Measurements from ENCODE around the gene EXOSC3. TPM values are rescaled to one million over a fixed set of nuclear protein-coding genes. Genes with fewer than 3 reads are reported as not detected.
"Not testable (repeated sequence)": the region's sequence is repeated elsewhere in the genome, so short reads cannot be mapped to it uniquely, and the experiment has no call there.

EXOSC3 gene
- total and polyA plus RNA-seq, 10 of the 15 experiments (the other 5 are each of a cell fraction or from before 2014, with no cell fraction given), result 8.2 to 161 (median 61.4) TPM

DNA sequence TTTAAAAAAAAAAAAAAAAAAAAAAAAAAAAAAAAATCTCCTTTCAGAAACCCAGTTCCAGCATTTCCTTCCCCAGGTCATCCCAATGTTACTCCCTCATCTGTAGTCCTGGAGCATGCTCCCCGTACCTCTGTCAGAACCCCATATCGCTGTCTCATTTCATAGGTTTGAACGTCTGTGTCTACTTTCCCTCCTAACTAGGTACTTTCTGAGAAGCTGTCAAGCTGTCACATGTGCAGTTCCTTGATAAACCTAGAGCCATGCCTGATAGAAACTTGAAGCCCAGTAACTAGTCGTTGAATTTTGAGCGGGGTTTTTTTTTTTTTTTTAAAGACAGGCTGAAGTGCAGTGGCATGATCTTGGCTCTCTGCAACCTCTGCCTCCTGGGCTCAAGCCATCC is 15.6 kb downstream of the EXOSC3 start (continued):
- TF ChIP-seq, protein P1, sequence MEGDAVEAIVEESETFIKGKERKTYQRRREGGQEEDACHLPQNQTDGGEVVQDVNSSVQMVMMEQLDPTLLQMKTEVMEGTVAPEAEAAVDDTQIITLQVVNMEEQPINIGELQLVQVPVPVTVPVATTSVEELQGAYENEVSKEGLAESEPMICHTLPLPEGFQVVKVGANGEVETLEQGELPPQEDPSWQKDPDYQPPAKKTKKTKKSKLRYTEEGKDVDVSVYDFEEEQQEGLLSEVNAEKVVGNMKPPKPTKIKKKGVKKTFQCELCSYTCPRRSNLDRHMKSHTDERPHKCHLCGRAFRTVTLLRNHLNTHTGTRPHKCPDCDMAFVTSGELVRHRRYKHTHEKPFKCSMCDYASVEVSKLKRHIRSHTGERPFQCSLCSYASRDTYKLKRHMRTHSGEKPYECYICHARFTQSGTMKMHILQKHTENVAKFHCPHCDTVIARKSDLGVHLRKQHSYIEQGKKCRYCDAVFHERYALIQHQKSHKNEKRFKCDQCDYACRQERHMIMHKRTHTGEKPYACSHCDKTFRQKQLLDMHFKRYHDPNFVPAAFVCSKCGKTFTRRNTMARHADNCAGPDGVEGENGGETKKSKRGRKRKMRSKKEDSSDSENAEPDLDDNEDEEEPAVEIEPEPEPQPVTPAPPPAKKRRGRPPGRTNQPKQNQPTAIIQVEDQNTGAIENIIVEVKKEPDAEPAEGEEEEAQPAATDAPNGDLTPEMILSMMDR (IDR thresholded peaks at IDR 0.05 in 2 of 3, conservative IDR thresholded peaks at IDR 0.05 in 1 of 3; ENCODE audit: control insufficient read depth in 2 of 3, extremely low read depth in 1 of 3, insufficient read depth in 1 of 3, low read depth in 3 of 3, low read length in 3 of 3), result no peak
- TF ChIP-seq IKZF2 (IDR thresholded peaks at IDR 0.05) (no peak), HDAC2 (IDR thresholded peaks at IDR 0.05) (no peak), KDM1A (IDR thresholded peaks at IDR 0.05; ENCODE audit: borderline replicate concordance) (no peak), SMAD1 (IDR thresholded peaks at IDR 0.05; ENCODE audit: low read depth, partially characterized antibody) (no peak), SPI1 (IDR thresholded peaks at IDR 0.05; ENCODE audit: borderline replicate concordance, insufficient read depth, low read depth, low read length) (no peak), EGR1 (IDR thresholded peaks at IDR 0.05; ENCODE audit: borderline replicate concordance in 1 of 2, low read depth in 2 of 2, low read length in 2 of 2) (no peak), STAT1 (conservative IDR thresholded peaks at IDR 0.05) (no peak), SRF (IDR thresholded peaks at IDR 0.05; ENCODE audit: low read depth in 2 of 2, low read length in 2 of 2) (no peak)
- TF ChIP-seq, protein P2, sequence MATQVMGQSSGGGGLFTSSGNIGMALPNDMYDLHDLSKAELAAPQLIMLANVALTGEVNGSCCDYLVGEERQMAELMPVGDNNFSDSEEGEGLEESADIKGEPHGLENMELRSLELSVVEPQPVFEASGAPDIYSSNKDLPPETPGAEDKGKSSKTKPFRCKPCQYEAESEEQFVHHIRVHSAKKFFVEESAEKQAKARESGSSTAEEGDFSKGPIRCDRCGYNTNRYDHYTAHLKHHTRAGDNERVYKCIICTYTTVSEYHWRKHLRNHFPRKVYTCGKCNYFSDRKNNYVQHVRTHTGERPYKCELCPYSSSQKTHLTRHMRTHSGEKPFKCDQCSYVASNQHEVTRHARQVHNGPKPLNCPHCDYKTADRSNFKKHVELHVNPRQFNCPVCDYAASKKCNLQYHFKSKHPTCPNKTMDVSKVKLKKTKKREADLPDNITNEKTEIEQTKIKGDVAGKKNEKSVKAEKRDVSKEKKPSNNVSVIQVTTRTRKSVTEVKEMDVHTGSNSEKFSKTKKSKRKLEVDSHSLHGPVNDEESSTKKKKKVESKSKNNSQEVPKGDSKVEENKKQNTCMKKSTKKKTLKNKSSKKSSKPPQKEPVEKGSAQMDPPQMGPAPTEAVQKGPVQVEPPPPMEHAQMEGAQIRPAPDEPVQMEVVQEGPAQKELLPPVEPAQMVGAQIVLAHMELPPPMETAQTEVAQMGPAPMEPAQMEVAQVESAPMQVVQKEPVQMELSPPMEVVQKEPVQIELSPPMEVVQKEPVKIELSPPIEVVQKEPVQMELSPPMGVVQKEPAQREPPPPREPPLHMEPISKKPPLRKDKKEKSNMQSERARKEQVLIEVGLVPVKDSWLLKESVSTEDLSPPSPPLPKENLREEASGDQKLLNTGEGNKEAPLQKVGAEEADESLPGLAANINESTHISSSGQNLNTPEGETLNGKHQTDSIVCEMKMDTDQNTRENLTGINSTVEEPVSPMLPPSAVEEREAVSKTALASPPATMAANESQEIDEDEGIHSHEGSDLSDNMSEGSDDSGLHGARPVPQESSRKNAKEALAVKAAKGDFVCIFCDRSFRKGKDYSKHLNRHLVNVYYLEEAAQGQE (IDR thresholded peaks at IDR 0.05; ENCODE audit: low read depth, low read length), result no peak
- TF ChIP-seq, protein P3, sequence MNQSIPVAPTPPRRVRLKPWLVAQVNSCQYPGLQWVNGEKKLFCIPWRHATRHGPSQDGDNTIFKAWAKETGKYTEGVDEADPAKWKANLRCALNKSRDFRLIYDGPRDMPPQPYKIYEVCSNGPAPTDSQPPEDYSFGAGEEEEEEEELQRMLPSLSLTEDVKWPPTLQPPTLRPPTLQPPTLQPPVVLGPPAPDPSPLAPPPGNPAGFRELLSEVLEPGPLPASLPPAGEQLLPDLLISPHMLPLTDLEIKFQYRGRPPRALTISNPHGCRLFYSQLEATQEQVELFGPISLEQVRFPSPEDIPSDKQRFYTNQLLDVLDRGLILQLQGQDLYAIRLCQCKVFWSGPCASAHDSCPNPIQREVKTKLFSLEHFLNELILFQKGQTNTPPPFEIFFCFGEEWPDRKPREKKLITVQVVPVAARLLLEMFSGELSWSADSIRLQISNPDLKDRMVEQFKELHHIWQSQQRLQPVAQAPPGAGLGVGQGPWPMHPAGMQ (IDR thresholded peaks at IDR 0.05; ENCODE audit: borderline replicate concordance), result no peak

DNA sequence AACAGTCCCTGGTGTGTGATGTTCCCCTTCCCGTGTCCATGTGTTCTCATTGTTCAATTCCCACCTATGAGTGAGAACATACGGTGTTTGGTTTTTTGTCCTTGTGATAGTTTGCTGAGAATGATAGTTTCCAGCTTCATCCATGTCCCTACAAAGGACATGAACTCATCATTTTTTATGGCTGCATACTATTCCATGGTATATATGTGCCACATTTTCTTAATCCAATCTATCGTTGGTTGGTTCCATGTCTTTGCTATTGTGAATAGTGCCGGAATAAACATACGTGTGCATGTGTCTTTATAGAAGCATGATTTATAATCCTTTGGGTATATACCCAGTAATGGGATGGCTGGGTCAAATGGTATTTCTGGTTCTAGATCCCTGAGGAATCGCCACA is 19.6 kb downstream of the EXOSC3 start:
- WGBS (ENCODE audit: insufficient coverage, insufficient replicate concordance, low lambda C conversion rate, missing lambda C conversion rate), result 79% methylated on average over 4 of the region's 6 CpGs
- ATAC-seq; H3K4me3 ChIP-seq; RAD21 ChIA-PET (ENCODE audit: unreplicated experiment); FAIRE-seq; H4K20me1 ChIP-seq (ENCODE audit: control insufficient read depth, insufficient read depth); H3K9ac ChIP-seq (ENCODE audit: control insufficient read depth, insufficient read depth, low read length); H3K79me2 ChIP-seq (ENCODE audit: control insufficient read depth, insufficient read depth, low read length); H3K27me3 ChIP-seq (replicated peaks in 1 of 2; ENCODE audit: control insufficient read depth in 2 of 2, insufficient read depth in 2 of 2, low read length in 1 of 2); H3K27ac ChIP-seq (ENCODE audit: control insufficient read depth, insufficient read depth); POLR2A ChIA-PET; intact Hi-C loops (cut with micrococcal nuclease; ENCODE audit: unreplicated experiment); BruUV-seq (replicated peaks); H3K4me1 ChIP-seq (ENCODE audit: control insufficient read depth, insufficient read depth, low read length); DNase-seq (ENCODE audit: low read depth, low spot score); H3K36me3 ChIP-seq (ENCODE audit: control insufficient read depth in 2 of 2, insufficient read depth in 2 of 2, low read length in 1 of 2); H3K9me3 ChIP-seq (replicated peaks; ENCODE audit: control insufficient read depth, insufficient read depth, low read length); SMC1A ChIA-PET (ENCODE audit: uncharacterized antibody, unreplicated experiment); H3K4me2 ChIP-seq (ENCODE audit: control insufficient read depth, insufficient read depth); in situ Hi-C loops (cut with MboI); CTCF ChIA-PET; H2AFZ ChIP-seq (ENCODE audit: control insufficient read depth, low read depth, low read length): not testable (repeated sequence)
